WTC11 (cell line): ENCODE data around the gene PLD1. TPM values are rescaled to one million over a fixed set of nuclear protein-coding genes. Genes with fewer than 3 reads are reported as not detected.

Experiments used
- ATAC-seq: fragments of 200-7000 bp; cut with Tn5 transposase; 2 replicates; pipeline ENCODE4 v1.10.0; 2021; ENCODE audit warnings: mild to moderate bottlenecking, moderate library complexity
- CTCF ChIA-PET: fragments of 300-600 bp; sonication (Branson Sonifier 250); formaldehyde crosslinking; loops from one replicate; lab custom pipeline; 2021; ENCODE audit warnings: antibody characterized with exemption; lab: Charles Lee
- POLR2A ChIA-PET: fragments of 350-600 bp; sonication (Branson Sonifier 250); formaldehyde crosslinking; loops from one replicate; lab custom pipeline; 2021; ENCODE audit warnings: antibody characterized with exemption; lab: Charles Lee
- DNase-seq: peaks from one replicate; pipeline ENCODE4 v3.0.0; 2021; ENCODE audit warnings: low spot score
- H3K27ac Mint-ChIP-seq: 2 replicates; pipeline ENCODE4 v1.8.0; 2021; ENCODE audit warnings: mixed read lengths
- H3K27me3 Mint-ChIP-seq: 2 replicates; pipeline ENCODE4 v1.8.0; 2021; ENCODE audit warnings: low read depth, mild to moderate bottlenecking, moderate library complexity, mixed read lengths
- H3K36me3 Mint-ChIP-seq: 2 replicates; pipeline ENCODE4 v1.8.0; 2021; ENCODE audit warnings: mixed read lengths
- H3K4me1 Mint-ChIP-seq: 2 replicates; pipeline ENCODE4 v1.8.0; 2022; ENCODE audit warnings: mixed read lengths
- H3K4me3 Mint-ChIP-seq: 2 replicates; pipeline ENCODE4 v1.8.0; 2021; ENCODE audit warnings: mild to moderate bottlenecking, moderate library complexity, mixed read lengths
- H3K9me3 Mint-ChIP-seq: 2 replicates; pipeline ENCODE4 v1.8.0; 2021; ENCODE audit warnings: mixed read lengths
- CBFB ChIP-seq: sonication (generic); formaldehyde crosslinking; IDR thresholded peaks from 2 replicates; pipeline ENCODE4 v1.8.1; 2022; ENCODE audit warnings: mild to moderate bottlenecking, low read depth, missing genetic modification reagents
- EMX1 ChIP-seq: fragments of 250-450 bp; sonication (Bioruptor Pico); IDR thresholded peaks from 2 replicates; pipeline ENCODE4 v1.8.0; 2021; ENCODE audit warnings: mild to moderate bottlenecking
- ETV6 ChIP-seq: sonication (generic); formaldehyde crosslinking; IDR thresholded peaks from 2 replicates; pipeline ENCODE4 v1.8.1; 2022; ENCODE audit warnings: mild to moderate bottlenecking, missing genetic modification reagents
- FOXK1 ChIP-seq: sonication (generic); formaldehyde crosslinking; IDR thresholded peaks from 2 replicates; pipeline ENCODE4 v1.8.0; 2022; ENCODE audit warnings: mild to moderate bottlenecking, moderate library complexity, missing genetic modification reagents
- GTF2I ChIP-seq: fragments of 250-450 bp; sonication (Bioruptor Pico); conservative IDR thresholded peaks from 2 replicates; pipeline ENCODE4 v1.4.0; 2021; ENCODE audit warnings: mild to moderate bottlenecking
- PRRX2 ChIP-seq: fragments of 250-450 bp; sonication (Bioruptor Pico); IDR thresholded peaks from 2 replicates; pipeline ENCODE4 v1.8.0; 2021; ENCODE audit warnings: mild to moderate bottlenecking
- RELA ChIP-seq: sonication (generic); formaldehyde crosslinking; IDR thresholded peaks from 2 replicates; pipeline ENCODE4 v1.8.1; 2022; ENCODE audit warnings: missing genetic modification reagents, mild to moderate bottlenecking, borderline replicate concordance
- RORB ChIP-seq: fragments of 250-450 bp; sonication (Bioruptor Pico); IDR thresholded peaks from 2 replicates; pipeline ENCODE4 v1.9.0; 2021; ENCODE audit warnings: mild to moderate bottlenecking
- SMAD4 ChIP-seq: sonication (generic); formaldehyde crosslinking; IDR thresholded peaks from 2 replicates; pipeline ENCODE4 v1.8.0; 2022; ENCODE audit warnings: mild to moderate bottlenecking, missing genetic modification reagents
- ZNF121 ChIP-seq: sonication (generic); formaldehyde crosslinking; IDR thresholded peaks from 2 replicates; pipeline ENCODE4 v1.8.0; 2023; ENCODE audit warnings: missing genetic modification reagents
- ZNF396 ChIP-seq: fragments of 250-450 bp; sonication (Bioruptor Pico); IDR thresholded peaks from 2 replicates; pipeline ENCODE4 v1.8.0; 2021; ENCODE audit warnings: mild to moderate bottlenecking, moderate library complexity, borderline replicate concordance
- ZNF671 ChIP-seq: fragments of 250-450 bp; sonication (Bioruptor Pico); IDR thresholded peaks from 2 replicates; pipeline ENCODE4 v1.8.0; 2021; ENCODE audit warnings: mild to moderate bottlenecking
- total RNA-seq: library from RNA; stranded (reverse); gene quantifications from 3 replicates; pipeline ENCODE4 v1.2.3, GENCODE V29; 2021
- TF ChIP-seq, protein P1 (sequence below): sonication (generic); formaldehyde crosslinking; IDR thresholded peaks from 2 replicates; pipeline ENCODE4 v1.8.0; 2022; ENCODE audit warnings: missing genetic modification reagents
- TF ChIP-seq, protein P2 (sequence below): sonication (generic); formaldehyde crosslinking; IDR thresholded peaks from 2 replicates; pipeline ENCODE4 v1.8.0; 2022; ENCODE audit warnings: mild to moderate bottlenecking, missing genetic modification reagents
- TF ChIP-seq, protein P3 (sequence below): sonication (generic); formaldehyde crosslinking; IDR thresholded peaks from 2 replicates; pipeline ENCODE4 v1.8.1; 2023; ENCODE audit warnings: mild to moderate bottlenecking, missing genetic modification reagents
- TF ChIP-seq, protein P4 (sequence below): sonication (generic); formaldehyde crosslinking; IDR thresholded peaks from 2 replicates; pipeline ENCODE4 v1.8.0; 2023; ENCODE audit warnings: missing genetic modification reagents
- TF ChIP-seq, protein P5 (sequence below): sonication (generic); formaldehyde crosslinking; IDR thresholded peaks from 2 replicates; pipeline ENCODE4 v1.8.1; 2023; ENCODE audit warnings: mild to moderate bottlenecking, missing genetic modification reagents
- TF ChIP-seq, protein P6 (sequence below): fragments of 250-450 bp; sonication (Bioruptor Pico); conservative IDR thresholded peaks from 2 replicates; pipeline ENCODE4 v1.9.0; 2021; ENCODE audit warnings: mild to moderate bottlenecking
- TF ChIP-seq, protein P7 (sequence below): fragments of 200-600 bp; IDR thresholded peaks from 2 replicates; pipeline ENCODE4 v1.8.0; 2022; ENCODE audit warnings: antibody characterized with exemption
- TF ChIP-seq, protein P8 (sequence below): fragments of 250-450 bp; sonication (Bioruptor Pico); IDR thresholded peaks from 2 replicates; pipeline ENCODE4 v1.9.0; 2021; ENCODE audit warnings: mild to moderate bottlenecking, borderline replicate concordance

The PLD1 gene
- total RNA-seq, 1 experiment from 2014 or later: 4.0 TPM

DNA sequence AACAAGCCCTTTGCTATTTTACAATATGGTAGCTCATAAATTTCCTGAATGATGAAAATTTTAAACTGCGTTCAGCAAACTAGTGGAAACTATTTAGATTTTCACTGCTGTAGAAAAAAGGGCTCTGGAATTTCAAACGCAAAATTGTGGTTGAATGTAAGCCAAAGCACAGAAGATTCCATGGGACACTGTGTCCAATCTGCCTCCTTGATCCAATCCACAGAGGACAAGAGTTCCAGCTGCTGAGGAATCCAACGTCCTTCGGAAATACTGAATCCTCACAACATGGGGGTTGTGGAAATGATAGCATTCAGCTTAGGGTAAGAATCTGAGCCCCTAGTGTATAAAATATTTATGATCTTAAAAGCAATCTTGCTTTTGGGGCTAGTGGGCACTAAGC, 161.0 kb downstream of the PLD1 start:
- TF ChIP-seq PRRX2 (CRISPR knock-in tag): no peak
- TF ChIP-seq ZNF121 (CRISPR knock-in tag): no peak
- TF ChIP-seq ZNF671 (CRISPR knock-in tag): no peak
- no peak for TF ChIP-seq ETV6 (CRISPR knock-in tag)
- TF ChIP-seq, protein P1, sequence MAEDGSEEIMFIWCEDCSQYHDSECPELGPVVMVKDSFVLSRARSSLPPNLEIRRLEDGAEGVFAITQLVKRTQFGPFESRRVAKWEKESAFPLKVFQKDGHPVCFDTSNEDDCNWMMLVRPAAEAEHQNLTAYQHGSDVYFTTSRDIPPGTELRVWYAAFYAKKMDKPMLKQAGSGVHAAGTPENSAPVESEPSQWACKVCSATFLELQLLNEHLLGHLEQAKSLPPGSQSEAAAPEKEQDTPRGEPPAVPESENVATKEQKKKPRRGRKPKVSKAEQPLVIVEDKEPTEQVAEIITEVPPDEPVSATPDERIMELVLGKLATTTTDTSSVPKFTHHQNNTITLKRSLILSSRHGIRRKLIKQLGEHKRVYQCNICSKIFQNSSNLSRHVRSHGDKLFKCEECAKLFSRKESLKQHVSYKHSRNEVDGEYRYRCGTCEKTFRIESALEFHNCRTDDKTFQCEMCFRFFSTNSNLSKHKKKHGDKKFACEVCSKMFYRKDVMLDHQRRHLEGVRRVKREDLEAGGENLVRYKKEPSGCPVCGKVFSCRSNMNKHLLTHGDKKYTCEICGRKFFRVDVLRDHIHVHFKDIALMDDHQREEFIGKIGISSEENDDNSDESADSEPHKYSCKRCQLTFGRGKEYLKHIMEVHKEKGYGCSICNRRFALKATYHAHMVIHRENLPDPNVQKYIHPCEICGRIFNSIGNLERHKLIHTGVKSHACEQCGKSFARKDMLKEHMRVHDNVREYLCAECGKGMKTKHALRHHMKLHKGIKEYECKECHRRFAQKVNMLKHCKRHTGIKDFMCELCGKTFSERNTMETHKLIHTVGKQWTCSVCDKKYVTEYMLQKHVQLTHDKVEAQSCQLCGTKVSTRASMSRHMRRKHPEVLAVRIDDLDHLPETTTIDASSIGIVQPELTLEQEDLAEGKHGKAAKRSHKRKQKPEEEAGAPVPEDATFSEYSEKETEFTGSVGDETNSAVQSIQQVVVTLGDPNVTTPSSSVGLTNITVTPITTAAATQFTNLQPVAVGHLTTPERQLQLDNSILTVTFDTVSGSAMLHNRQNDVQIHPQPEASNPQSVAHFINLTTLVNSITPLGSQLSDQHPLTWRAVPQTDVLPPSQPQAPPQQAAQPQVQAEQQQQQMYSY (CRISPR knock-in tag): no peak
- TF ChIP-seq FOXK1 (CRISPR knock-in tag): no peak
- TF ChIP-seq CBFB (CRISPR knock-in tag): no peak
- TF ChIP-seq, protein P2, sequence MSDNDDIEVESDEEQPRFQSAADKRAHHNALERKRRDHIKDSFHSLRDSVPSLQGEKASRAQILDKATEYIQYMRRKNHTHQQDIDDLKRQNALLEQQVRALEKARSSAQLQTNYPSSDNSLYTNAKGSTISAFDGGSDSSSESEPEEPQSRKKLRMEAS: no peak
- TF ChIP-seq RELA (CRISPR knock-in tag): no peak
- no peak for TF ChIP-seq GTF2I
- TF ChIP-seq, protein P3, sequence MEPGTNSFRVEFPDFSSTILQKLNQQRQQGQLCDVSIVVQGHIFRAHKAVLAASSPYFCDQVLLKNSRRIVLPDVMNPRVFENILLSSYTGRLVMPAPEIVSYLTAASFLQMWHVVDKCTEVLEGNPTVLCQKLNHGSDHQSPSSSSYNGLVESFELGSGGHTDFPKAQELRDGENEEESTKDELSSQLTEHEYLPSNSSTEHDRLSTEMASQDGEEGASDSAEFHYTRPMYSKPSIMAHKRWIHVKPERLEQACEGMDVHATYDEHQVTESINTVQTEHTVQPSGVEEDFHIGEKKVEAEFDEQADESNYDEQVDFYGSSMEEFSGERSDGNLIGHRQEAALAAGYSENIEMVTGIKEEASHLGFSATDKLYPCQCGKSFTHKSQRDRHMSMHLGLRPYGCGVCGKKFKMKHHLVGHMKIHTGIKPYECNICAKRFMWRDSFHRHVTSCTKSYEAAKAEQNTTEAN (CRISPR knock-in tag): no peak
- no peak for TF ChIP-seq RORB (CRISPR knock-in tag)
- TF ChIP-seq, protein P4, sequence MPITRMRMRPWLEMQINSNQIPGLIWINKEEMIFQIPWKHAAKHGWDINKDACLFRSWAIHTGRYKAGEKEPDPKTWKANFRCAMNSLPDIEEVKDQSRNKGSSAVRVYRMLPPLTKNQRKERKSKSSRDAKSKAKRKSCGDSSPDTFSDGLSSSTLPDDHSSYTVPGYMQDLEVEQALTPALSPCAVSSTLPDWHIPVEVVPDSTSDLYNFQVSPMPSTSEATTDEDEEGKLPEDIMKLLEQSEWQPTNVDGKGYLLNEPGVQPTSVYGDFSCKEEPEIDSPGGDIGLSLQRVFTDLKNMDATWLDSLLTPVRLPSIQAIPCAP (CRISPR knock-in tag): no peak
- TF ChIP-seq, protein P5, sequence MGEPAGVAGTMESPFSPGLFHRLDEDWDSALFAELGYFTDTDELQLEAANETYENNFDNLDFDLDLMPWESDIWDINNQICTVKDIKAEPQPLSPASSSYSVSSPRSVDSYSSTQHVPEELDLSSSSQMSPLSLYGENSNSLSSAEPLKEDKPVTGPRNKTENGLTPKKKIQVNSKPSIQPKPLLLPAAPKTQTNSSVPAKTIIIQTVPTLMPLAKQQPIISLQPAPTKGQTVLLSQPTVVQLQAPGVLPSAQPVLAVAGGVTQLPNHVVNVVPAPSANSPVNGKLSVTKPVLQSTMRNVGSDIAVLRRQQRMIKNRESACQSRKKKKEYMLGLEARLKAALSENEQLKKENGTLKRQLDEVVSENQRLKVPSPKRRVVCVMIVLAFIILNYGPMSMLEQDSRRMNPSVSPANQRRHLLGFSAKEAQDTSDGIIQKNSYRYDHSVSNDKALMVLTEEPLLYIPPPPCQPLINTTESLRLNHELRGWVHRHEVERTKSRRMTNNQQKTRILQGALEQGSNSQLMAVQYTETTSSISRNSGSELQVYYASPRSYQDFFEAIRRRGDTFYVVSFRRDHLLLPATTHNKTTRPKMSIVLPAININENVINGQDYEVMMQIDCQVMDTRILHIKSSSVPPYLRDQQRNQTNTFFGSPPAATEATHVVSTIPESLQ (CRISPR knock-in tag): no peak
- TF ChIP-seq, protein P6, sequence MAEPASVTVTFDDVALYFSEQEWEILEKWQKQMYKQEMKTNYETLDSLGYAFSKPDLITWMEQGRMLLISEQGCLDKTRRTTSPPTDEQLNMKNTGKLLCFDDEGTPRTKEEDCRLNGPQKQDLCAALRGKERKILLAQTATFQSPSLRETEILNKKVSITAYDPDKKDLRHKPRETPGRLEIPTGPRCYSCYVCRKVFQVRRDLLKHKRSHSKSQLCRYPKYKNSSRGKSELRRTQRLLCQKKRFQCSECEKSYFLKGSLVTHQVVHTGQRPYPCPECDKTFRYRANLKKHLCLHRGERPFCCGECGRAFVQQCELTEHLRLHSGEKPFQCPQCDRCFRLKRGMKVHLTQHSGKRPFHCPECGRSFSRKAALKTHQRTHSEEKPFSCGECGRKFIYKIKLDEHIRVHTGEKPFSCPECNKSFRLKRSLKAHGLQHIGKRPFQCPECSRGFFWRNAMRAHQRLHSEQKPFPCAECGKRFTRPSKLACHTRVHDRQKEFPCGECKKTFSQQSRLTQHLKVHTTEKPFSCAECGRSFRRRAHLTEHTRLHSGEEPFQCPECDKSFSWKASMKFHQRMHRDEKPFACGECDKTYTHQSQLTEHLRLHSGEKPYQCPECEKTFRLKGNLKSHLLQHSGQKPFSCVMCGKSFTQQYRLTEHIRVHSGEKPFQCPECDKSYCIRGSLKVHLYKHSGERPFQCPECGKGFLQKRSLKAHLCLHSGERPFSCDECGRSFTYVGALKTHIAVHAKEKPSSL (CRISPR knock-in tag): no peak
- no peak for TF ChIP-seq SMAD4 (CRISPR knock-in tag)
- TF ChIP-seq ZNF396: no peak
- TF ChIP-seq EMX1: no peak
- TF ChIP-seq, protein P7, sequence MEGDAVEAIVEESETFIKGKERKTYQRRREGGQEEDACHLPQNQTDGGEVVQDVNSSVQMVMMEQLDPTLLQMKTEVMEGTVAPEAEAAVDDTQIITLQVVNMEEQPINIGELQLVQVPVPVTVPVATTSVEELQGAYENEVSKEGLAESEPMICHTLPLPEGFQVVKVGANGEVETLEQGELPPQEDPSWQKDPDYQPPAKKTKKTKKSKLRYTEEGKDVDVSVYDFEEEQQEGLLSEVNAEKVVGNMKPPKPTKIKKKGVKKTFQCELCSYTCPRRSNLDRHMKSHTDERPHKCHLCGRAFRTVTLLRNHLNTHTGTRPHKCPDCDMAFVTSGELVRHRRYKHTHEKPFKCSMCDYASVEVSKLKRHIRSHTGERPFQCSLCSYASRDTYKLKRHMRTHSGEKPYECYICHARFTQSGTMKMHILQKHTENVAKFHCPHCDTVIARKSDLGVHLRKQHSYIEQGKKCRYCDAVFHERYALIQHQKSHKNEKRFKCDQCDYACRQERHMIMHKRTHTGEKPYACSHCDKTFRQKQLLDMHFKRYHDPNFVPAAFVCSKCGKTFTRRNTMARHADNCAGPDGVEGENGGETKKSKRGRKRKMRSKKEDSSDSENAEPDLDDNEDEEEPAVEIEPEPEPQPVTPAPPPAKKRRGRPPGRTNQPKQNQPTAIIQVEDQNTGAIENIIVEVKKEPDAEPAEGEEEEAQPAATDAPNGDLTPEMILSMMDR: no peak
- TF ChIP-seq, protein P8, sequence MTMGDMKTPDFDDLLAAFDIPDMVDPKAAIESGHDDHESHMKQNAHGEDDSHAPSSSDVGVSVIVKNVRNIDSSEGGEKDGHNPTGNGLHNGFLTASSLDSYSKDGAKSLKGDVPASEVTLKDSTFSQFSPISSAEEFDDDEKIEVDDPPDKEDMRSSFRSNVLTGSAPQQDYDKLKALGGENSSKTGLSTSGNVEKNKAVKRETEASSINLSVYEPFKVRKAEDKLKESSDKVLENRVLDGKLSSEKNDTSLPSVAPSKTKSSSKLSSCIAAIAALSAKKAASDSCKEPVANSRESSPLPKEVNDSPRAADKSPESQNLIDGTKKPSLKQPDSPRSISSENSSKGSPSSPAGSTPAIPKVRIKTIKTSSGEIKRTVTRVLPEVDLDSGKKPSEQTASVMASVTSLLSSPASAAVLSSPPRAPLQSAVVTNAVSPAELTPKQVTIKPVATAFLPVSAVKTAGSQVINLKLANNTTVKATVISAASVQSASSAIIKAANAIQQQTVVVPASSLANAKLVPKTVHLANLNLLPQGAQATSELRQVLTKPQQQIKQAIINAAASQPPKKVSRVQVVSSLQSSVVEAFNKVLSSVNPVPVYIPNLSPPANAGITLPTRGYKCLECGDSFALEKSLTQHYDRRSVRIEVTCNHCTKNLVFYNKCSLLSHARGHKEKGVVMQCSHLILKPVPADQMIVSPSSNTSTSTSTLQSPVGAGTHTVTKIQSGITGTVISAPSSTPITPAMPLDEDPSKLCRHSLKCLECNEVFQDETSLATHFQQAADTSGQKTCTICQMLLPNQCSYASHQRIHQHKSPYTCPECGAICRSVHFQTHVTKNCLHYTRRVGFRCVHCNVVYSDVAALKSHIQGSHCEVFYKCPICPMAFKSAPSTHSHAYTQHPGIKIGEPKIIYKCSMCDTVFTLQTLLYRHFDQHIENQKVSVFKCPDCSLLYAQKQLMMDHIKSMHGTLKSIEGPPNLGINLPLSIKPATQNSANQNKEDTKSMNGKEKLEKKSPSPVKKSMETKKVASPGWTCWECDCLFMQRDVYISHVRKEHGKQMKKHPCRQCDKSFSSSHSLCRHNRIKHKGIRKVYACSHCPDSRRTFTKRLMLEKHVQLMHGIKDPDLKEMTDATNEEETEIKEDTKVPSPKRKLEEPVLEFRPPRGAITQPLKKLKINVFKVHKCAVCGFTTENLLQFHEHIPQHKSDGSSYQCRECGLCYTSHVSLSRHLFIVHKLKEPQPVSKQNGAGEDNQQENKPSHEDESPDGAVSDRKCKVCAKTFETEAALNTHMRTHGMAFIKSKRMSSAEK: no peak
- no peak overlapping the region for H3K4me3 Mint-ChIP-seq
- POLR2A ChIA-PET: no interaction called here
- no peak for ATAC-seq
- no peaks in the 10 kb centered on the region for H3K36me3 Mint-ChIP-seq
- no peaks in the 10 kb centered on the region for H3K4me1 Mint-ChIP-seq
- H3K27me3 Mint-ChIP-seq: no peaks in the 10 kb centered on the region
- no peak for DNase-seq
- peaks cover 6% of the 10 kb centered on the region; the same call in 1 of the 2 replicates for H3K9me3 Mint-ChIP-seq
- no peak overlapping the region for H3K27ac Mint-ChIP-seq
- CTCF ChIA-PET: interaction anchor here (1.1 to 3.4 kb wide), 4 partner anchors 35 to 683 kb away, joined by 3 to 14 read pairs (median 4); no protein-coding TSS in a partner anchor
